HG03066 (cell line): ENCODE data around the gene FFAR2.
"Not testable (repeated sequence)": the region's sequence is repeated elsewhere in the genome, so short reads cannot be mapped to it uniquely, and the experiment has no call there.

Source experiments
- ATAC-seq: cut with Tn5 transposase; IDR thresholded peaks from one replicate; pipeline ENCODE4 v1.9.1; 2021; ENCODE audit warnings: low read depth; ENCODE audit not compliant: unreplicated experiment

The FFAR2 gene

GRCh38 chr19:35447606-35448469 is at the start of gene FFAR2:
Gene FFAR2 (plus strand): TSS chr19:35448257. CDS start chr19:35449715, 1,458 bp downstream.
- no peak for ATAC-seq

DNA sequence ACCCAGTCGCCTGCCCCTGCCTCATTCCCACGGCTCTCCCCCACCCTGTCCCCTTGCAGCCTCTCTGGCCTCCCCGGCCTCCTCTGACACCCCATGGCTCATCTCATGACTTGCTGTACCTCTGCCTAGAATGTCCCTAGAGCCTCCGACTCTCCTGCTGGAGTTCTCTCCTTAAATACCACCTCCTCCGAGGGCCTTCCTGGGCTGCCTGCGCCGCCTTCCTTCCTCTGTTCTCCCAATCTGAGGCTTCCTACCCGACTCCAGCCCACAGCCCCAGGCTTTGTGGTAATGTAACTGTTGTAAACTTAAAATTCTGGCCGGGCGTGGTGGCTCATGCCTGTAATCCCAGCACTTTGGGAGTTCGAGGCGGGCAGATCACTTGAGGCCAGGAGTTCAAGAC is 49.5 kb upstream of the FFAR2 start:
- ATAC-seq = no peak

GRCh38 chr19:35399231-35399630 is 48.8 kb upstream of the FFAR2 start:
- no peak for ATAC-seq

DNA sequence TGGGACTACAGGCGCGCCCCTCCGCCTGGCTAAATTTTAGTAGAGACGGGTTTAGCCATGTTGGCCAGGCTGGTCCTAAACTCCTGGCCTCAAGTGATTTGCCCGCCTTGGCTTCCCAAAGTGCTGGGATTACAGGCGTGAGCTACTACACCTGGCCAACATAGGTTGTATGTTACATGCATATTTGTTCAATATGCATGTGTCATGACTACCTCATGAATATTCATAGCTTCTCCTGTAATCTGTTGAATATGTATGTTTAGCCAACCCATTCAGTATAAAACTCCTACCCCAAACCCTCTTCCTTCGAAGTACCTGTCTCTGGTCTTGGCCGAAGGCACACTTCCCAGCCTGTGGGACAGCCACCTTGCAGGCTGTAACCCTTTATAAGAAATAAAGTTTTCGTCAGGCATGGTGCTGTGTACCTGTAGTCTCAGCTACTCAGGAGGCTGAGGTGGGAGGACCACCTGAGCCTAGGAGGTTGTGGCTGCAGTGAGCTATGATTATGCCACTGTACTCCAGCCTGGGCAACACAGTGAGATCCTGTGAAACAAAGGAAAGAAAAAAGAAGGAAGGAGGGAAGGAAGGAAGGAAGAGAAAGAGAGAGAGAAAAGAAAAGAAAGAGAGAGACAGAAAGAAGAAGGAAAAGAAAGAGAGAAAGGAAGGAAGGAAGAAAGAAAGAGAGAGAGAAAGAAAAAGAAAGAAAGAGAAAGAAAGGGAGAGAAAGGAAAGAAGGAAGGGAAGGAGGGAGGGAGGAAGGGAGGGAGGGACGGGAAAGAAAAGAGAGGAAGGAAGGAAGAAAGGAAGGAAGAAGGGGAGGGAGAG is 47.9 kb upstream of the FFAR2 start:
- ATAC-seq = no peak

DNA sequence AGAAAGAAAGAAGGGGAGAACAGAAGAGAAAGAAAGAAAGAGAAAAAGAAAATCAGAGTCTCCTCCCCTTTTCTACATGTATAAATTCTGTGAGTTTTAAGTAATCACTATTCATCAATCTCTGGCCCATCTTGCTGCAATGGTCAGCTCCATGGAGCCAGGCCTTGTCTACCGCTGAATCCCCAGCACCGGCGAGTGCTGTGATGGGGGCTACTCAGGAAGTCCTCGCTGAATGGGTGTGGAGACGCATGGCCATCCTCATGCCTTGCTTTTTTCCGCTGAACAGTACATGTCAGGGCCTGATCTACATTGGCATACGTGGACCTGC is 47.3 kb upstream of the FFAR2 start:
- ATAC-seq = no peak

DNA sequence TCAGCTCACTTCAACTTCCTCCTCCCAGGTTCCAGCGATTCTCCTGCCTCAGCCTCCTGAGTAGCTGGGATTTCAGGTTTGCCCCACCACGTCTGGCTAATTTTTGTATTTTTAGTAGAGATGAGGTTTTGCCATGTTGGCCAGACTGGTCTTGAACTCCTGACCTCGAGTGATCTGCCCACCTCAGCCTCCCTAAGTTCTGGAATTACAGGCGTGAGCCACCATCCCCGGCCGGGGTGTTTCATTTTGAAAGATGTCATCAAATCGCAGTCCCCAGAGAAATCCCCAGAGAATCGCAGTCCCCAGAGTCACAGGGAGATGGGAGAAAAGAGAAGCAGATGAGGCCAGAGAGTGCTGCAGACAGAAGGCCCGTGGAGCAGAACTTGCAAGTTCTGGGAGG is 46.6 kb upstream of the FFAR2 start:
- ATAC-seq = not testable (repeated sequence)

- ATAC-seq = no peak
Observed at GRCh38 chr19:35403116-35403760, 44.8 kb upstream of the FFAR2 start.

GRCh38 chr19:35404879-35405622 is 43.0 kb upstream of the FFAR2 start:
- peak; percentile 60 for ATAC-seq

- no peak for ATAC-seq
Observed at GRCh38 chr19:35407619-35408018, 40.4 kb upstream of the FFAR2 start.

DNA sequence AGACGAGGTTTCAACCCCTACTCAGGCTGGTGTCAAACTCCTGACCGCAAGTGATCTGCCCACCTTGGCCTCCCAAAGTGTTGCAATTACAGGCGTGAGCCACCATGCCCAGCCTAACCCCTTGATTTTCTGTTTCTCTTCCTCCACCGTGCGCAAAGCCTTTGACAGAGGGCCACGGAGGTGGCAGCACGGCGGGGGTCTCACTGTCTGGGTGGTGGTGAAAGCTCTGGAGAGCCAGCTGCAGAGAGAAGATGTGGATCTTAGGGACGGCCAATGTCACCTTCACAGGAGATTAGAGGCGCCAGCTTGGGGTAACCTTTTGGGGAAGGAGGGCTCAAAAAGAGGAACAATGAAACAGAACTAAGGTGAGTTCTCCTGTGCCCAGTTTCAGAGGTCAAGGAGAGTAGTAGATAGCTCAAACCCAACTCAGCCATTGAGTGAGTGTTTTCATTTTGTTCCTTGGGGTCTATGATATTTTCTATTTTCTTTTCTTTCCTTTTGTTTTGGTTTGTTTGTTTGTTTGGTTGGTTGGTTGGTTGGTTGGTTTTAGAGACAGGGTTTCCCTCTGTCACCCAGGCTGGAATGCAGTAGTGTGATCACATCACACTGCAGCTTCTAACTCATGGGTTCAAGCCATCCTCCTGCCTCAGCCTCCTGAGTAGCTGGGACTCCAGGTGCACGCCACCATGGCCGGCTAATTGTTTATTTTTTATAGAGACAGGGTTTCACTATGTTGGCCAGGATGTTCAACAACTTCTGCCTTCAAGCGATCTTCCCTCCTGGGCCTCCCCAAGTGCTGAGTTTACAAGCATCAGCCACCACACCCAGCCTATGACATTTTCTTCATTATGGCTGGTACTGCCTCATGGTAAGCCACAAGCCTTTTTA is 39.5 kb upstream of the FFAR2 start:
- ATAC-seq = no peak

GRCh38 chr19:35409191-35409590 is 38.9 kb upstream of the FFAR2 start:
- ATAC-seq = no peak

DNA sequence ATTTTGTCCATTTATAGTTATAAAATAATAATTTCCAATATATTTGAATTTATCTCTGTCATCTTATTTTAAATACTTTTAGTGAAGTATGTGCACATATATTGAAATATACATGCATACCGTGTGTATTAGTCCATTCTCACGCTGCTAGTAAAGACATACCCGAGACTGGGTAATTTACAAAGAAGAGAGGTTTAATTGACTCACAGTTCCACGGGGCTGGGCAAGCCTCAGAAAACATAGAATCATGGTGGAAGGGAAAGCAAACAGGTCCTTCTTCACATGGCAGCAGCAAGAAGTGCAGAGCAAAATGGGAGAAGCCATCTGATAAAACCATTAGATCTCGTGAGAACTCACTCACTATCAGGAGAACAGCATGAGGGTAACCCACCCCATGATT is 37.6 kb upstream of the FFAR2 start:
- ATAC-seq = no peak

DNA sequence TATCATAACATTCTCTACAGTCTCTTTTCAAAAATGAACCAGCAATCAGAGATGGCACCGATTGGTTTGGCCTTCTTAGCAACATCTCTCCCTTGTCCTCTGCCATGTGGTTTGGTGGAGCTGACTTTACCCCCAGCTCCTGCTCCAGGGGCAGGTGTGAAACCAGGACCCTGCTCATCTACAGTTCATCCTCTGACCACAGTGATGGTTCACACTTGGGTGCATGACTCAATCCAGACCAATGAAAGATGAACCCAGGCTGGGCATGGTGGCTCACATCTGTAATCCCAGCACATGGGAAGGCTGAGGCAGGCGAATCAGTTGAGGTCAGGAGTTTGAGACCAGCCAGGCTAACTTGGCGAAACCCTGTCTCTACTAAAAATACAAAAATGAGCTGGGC is 33.6 kb upstream of the FFAR2 start:
- ATAC-seq = no peak

GRCh38 chr19:35416331-35416730 is 31.7 kb upstream of the FFAR2 start:
- no peak for ATAC-seq

DNA sequence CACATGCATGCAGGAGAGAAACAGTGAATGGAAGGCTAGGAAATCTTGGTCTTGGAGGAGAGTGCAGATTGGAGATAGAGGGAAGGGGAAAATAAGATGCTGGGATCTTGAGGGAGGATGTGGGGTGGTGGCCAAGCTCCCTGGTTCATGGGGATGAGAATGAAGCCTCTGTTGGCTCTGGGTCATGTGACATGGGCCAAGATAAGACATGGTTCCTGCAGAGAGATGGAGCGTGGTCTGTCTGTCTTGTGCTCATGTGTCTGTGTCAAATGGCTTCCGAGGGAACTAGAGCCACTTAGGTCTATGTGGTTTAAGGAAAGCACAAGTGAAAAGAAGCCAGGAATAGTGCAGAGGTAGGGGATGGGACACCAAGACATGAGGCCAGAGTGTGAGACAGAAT is 30.8 kb upstream of the FFAR2 start:
- no peak for ATAC-seq

DNA sequence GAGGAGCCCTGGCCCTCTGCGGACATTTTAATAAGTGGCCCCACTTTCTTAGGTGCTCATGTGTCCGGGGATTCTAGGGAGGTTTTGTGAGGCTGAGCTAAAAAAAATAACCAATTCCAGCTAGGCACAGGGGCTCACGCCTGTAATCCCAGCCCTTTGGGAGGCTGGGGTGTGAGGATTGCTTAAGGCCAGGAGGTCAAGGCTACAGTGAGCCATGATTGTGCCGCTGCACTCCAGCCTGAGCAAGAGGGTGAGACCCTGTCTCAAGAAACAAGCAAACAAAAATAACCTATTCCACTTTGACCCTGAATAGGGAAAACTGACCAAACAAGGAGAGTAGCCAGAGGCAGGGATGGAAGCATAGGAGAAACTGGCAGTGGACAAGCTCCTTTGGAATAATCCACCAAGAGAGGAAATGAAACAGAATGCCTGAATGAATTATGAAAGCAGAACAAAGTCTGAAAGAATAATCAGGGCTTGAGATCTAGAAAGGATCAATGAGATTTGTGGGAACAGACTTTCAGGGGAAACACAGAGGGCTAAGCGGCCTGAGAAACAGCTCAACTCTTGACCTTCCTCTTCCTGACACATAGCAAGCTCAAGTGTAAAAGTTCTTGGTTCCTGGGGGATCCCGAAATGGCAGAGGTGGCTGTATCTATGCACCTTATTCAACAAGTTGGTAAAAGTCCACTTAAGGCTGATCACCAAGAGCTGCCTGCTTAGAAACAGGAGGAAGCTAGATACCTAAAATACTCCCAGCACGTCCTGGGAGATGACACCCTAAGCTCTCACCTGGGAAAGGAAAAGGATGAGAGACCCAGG is 30.1 kb upstream of the FFAR2 start:
- no peak for ATAC-seq

DNA sequence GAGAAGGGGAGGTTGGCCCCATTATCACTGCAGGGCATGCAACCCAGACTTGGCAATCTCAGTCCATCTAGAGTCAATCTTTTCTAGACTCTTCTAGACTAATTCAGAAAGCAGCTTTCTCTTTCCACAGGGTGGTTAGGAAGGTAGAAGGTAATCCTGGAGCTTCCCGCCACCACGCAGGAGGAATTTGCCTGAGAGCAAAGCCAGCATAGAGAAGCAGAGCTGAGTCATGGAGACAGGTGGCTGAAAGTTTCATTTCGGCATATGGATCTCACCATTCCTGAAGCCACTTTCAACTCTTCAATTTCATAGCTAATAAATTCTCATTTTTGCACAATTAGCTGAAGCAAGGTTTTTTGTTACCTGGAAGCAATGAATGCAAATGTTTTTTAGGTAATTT is 29.0 kb upstream of the FFAR2 start:
- ATAC-seq = no peak

- no peak for ATAC-seq
Observed at GRCh38 chr19:35419805-35420204, 28.3 kb upstream of the FFAR2 start.

GRCh38 chr19:35421362-35421761 is 26.7 kb upstream of the FFAR2 start:
- ATAC-seq = no peak
